SU-DHL-6 (cell line): ENCODE measurements around the gene DUSP5.

Experiments
- H2AFZ ChIP-seq: fragments of 200-600 bp; sonication (generic); 2 replicates; pipeline ENCODE4 v1.6.1; 2014; ENCODE audit warnings: low read depth, mild to moderate bottlenecking, moderate library complexity, mixed read lengths, antibody characterized with exemption, low read length; ENCODE audit not compliant: severe bottlenecking
- H3F3A ChIP-seq: fragments of 200-600 bp; shearing (Covaris generic); 2 replicates; pipeline ENCODE4 v1.6.0; 2016; ENCODE audit warnings: antibody characterized with exemption, mild to moderate bottlenecking; ENCODE audit not compliant: insufficient read depth
- H3K27ac ChIP-seq: fragments of 200-600 bp; sonication (generic); 2 replicates; pipeline ENCODE4 v1.5.1; 2016; ENCODE audit warnings: low read depth, mild to moderate bottlenecking, low read length, moderate library complexity, mixed read lengths
- H3K27me3 ChIP-seq: fragments of 200-600 bp; sonication (generic), shearing (Covaris generic); 2 replicates; pipeline ENCODE4 v1.6.0; 2014; ENCODE audit warnings: mild to moderate bottlenecking, low read length
- H3K36me3 ChIP-seq: fragments of 200-600 bp; sonication (generic); 2 replicates; pipeline ENCODE4 v1.6.1; 2014; ENCODE audit warnings: mild to moderate bottlenecking, low read length, mixed read lengths
- H3K4me2 ChIP-seq: fragments of 300-600, 200-600 bp; shearing (Covaris generic), sonication (generic); 2 replicates; pipeline ENCODE4 v1.6.0; 2014; ENCODE audit warnings: low read length, low read depth, mild to moderate bottlenecking; ENCODE audit not compliant: poor library complexity, severe bottlenecking
- H3K4me3 ChIP-seq: fragments of 200-600 bp; sonication (generic); 2 replicates; pipeline ENCODE4 v1.5.1; 2014; ENCODE audit warnings: antibody characterized with exemption, low read length, mild to moderate bottlenecking, mixed read lengths; ENCODE audit not compliant: insufficient read depth, poor library complexity, severe bottlenecking
- H3K79me2 ChIP-seq: fragments of 200-600 bp; sonication (generic); 2 replicates; pipeline ENCODE4 v1.6.1; 2014; ENCODE audit warnings: mild to moderate bottlenecking, low read length, moderate library complexity; ENCODE audit not compliant: insufficient read depth
- H3K9ac ChIP-seq: fragments of 200-600 bp; sonication (generic); 2 replicates; pipeline ENCODE4 v1.7.0; 2014; ENCODE audit warnings: mild to moderate bottlenecking, low read length
- H3K9me2 ChIP-seq: fragments of 200-600 bp; sonication (generic); replicated peaks from 2 replicates; pipeline ENCODE4 v1.6.1; 2014; ENCODE audit warnings: low read length; ENCODE audit not compliant: insufficient read depth
- H3K9me3 ChIP-seq: fragments of 200-600 bp; sonication (generic); 2 replicates; pipeline ENCODE4 v1.6.1; 2014; ENCODE audit warnings: low read length, mixed read lengths; ENCODE audit not compliant: insufficient read depth
- H4K20me1 ChIP-seq: fragments of 200-600 bp; sonication (generic); 2 replicates; pipeline ENCODE4 v1.6.1; 2014; ENCODE audit warnings: low read depth, mild to moderate bottlenecking, antibody characterized with exemption, low read length, moderate library complexity, mixed read lengths
- CTCF ChIP-seq: fragments of 200-600 bp; sonication (generic); IDR thresholded peaks from one replicate; pipeline ENCODE4 v1.5.1; 2017; ENCODE audit warnings: antibody characterized with exemption, mild to moderate bottlenecking, low read length, moderate library complexity; ENCODE audit not compliant: insufficient read depth, poor library complexity, severe bottlenecking
- EZH2phosphoT487 ChIP-seq: fragments of 200-600 bp; sonication (generic), shearing (Covaris generic); conservative IDR thresholded peaks from 2 replicates; pipeline ENCODE4 v1.6.1; 2018; ENCODE audit warnings: mild to moderate bottlenecking, antibody characterized with exemption, low read length, moderate library complexity, mixed read lengths

The DUSP5 gene

GRCh38 chr10:110471566-110472139, 26.1 kb upstream of the DUSP5 start:
- Histone ChIP-seq H4K20me1 (no peaks in the 10 kb centered on the region), H3K9me3 (no peaks in the 10 kb centered on the region)
- TF ChIP-seq EZH2phosphoT487 (no peak), CTCF (no peak)

GRCh38 chr10:110474017-110474416, 23.7 kb upstream of the DUSP5 start:
- Histone ChIP-seq H3K9ac (no peak overlapping the region), H3K9me3 (no peaks in the 10 kb centered on the region), H3K79me2 (no peaks in the 10 kb centered on the region), H3K4me3 (no peak overlapping the region), H3K4me2 (no peak overlapping the region), H3K9me2 (no peaks in the 10 kb centered on the region), H2AFZ (no peak overlapping the region), H3K36me3 (no peaks in the 10 kb centered on the region), H3K27me3 (no peaks in the 10 kb centered on the region), H3K27ac (no peak overlapping the region), H4K20me1 (no peaks in the 10 kb centered on the region), H3F3A (no peaks in the 10 kb centered on the region)
- TF ChIP-seq CTCF (no peak), EZH2phosphoT487 (no peak)

More at GRCh38 chr10:110471566-110472139, 26.1 kb upstream of the DUSP5 start:
- H3K9ac ChIP-seq = no peak overlapping the region
- no peaks in the 10 kb centered on the region for H3K36me3 ChIP-seq
- H3K79me2 ChIP-seq = no peaks in the 10 kb centered on the region
- H3K4me2 ChIP-seq = no peak overlapping the region
- H2AFZ ChIP-seq = no peak overlapping the region
- 0 out of 2 replicates have a peak, but pooled peaks cover 3% of the 10 kb centered on the region for H3F3A ChIP-seq
- H3K27ac ChIP-seq = no peak overlapping the region
- no peaks in the 10 kb centered on the region for H3K9me2 ChIP-seq
- no peaks in the 10 kb centered on the region for H3K27me3 ChIP-seq
- H3K4me3 ChIP-seq = no peak overlapping the region

- Histone ChIP-seq H3F3A (no peaks in the 10 kb centered on the region), H3K9me3 (no peaks in the 10 kb centered on the region), H3K9me2 (no peaks in the 10 kb centered on the region), H3K27me3 (no peaks in the 10 kb centered on the region), H3K4me2 (no peak overlapping the region), H3K9ac (no peak overlapping the region), H2AFZ (no peak overlapping the region), H3K4me3 (no peak overlapping the region), H3K36me3 (no peaks in the 10 kb centered on the region), H3K79me2 (no peaks in the 10 kb centered on the region), H4K20me1 (no peaks in the 10 kb centered on the region), H3K27ac (no peak overlapping the region)
- TF ChIP-seq EZH2phosphoT487 = no peak
- no peak for TF ChIP-seq CTCF
Observed at GRCh38 chr10:110474826-110475225, 22.9 kb upstream of the DUSP5 start.
